ENCODE results near the gene TOM1.

TOM1 gene

DNA sequence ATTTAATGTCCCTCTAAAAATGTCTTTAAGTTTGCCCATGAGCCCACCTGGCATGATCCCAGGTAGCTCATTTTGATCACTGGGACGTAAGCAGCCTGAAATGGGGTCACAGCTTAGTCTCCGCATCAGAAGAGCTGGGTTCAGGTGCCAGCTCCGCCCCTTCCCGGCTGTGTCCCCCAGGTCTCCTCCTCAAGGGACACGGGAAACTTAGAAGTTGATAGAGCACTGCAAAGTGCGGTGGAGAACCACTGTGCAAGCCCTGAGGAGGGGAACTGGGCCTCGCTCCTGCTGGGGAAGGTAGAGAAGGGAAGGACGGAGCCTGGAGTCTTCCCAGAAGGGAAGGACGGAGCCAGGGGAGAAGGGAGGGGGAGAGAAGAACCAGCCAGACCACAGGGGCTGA is 7.7 kb downstream of the TOM1 start:
- no peak for DNase-seq (ENCODE audit: low spot score)

DNA sequence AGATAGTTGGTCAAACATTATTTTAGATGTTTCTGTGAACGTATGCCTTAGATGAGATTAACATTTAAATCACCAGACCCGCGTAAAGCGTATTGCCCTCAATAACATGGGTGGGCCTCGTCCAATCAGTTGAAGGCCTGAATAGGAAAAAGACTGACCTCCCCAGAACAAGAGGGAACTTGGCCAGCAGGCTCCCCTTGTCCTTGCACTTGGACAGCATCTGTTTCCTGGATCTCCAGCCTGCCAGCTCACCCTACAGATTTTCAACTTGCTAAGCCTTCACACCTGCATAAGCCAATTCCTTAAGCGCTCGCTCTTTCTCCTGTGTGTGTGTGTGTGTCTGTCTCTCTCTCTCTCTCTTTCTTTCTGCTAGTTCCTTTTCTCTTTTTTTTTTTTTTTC is 8.2 kb downstream of the TOM1 start:
- DNase-seq (ENCODE audit: low spot score) = no peak

DNA sequence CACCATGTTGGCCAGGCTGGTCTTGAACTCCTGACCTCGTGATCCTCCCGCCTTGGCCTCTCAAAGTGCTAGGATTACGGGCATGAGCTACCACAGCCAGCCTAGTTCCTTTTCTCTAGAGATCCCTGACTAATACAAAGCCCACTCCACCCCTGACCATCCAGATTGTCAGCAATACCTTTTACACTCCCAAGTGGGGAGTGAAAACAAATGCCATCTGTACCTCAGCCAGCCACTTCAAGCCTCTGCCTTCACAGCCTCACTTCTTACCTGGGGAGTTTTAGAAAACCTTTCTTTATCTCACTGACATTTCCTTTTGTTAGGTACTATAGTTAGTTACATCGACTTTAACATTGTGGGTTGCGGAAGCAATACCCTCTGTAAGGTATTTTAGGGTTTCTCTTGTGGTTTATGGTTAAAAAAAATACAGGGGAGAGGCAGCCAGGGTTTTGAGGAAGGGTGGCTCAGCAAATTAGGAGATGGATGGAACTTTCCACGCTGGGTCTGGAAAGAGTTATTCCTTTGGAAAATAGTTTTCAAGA is 8.9 kb downstream of the TOM1 start:
- no peak for DNase-seq (ENCODE audit: low spot score)

- DNase-seq (ENCODE audit: low spot score) = no peak
Measured at GRCh38 chr22:35310556-35311550, 11.2 kb downstream of the TOM1 start.

- no peak for DNase-seq (ENCODE audit: low spot score)
Measured at GRCh38 chr22:35311551-35311999, 11.9 kb downstream of the TOM1 start.

DNA sequence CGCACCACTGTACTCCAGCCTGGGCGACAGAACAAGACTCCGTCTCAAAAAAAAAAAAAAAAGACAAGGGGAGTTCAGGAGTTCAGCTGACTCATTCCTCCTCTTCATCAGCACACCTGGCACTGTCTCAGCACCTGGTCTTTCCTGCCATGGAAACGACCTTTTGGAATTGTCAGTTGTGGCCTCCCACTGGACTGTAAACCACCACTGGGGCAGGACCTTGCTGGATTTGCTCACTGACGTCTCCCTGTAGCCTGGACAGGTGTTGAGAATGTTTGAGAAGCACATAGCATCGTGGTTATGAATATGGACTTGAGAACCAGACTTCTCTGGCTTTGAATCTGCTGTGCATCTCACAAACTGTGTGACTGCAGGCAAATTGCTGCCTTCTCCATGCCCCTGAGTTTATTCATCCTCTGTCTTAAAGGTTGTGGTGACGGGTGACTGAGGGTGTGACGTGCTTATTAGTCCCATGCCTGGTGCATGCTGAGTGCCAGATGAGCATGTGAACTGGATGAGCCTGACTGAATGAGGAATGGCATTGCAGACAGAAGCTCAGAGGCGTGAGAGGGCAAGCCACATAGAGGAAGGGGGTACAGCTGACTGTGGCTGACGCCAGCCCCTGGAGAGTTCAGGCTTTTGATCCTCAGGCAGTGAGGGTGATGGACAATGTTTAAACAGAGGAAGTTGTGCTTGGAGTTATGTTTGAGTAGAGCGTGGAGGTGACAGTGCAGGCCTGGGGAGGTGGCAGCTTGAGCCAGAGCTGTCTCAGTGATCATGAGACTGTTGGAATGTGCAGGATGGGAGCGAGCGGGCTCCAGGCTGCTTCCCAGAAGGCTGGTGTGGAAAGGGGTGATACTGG is 12.7 kb downstream of the TOM1 start:
- no peak for DNase-seq (ENCODE audit: low spot score)

DNA sequence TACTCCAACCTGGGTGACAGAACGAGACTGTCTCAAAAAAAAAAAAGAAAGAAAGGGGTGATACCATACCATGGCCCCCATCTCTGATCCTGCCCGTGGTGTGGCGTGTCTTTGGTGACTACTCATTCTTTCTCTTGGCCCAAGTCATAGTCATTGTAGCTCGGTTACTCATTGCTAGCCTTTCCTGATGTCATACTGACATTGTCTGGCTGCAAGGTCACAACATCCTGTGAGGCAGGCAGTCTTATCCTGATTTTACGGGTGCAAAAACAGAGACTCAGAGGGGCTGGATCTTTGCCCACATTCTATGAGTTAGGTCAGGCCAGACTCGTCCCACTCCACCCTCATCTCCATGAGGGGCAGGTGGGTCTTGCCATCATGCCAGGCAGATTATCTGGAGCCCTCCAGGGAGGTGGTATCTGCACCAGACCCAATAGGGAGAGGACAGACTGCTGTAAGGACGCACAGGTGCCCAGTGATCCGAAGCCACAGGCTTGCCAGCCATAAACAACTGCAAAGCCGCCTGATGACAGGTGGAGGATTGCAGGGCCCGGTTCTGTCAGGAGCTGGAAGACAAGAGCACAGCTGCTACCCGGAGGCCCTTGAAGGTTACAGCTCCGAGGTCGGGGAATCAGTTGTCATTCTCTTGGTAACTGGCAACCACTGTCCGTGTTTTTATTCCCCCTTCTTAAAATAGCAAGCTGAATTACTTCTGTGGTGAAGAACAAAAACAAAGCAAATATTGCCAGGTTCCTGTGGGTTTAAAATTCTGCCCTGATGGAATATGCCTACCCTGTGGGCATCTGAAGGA is 13.8 kb downstream of the TOM1 start:
- DNase-seq (ENCODE audit: low spot score) = no peak

GRCh38 chr22:35314161-35314942 is 14.7 kb downstream of the TOM1 start:
- no peak for DNase-seq (ENCODE audit: low spot score)

DNA sequence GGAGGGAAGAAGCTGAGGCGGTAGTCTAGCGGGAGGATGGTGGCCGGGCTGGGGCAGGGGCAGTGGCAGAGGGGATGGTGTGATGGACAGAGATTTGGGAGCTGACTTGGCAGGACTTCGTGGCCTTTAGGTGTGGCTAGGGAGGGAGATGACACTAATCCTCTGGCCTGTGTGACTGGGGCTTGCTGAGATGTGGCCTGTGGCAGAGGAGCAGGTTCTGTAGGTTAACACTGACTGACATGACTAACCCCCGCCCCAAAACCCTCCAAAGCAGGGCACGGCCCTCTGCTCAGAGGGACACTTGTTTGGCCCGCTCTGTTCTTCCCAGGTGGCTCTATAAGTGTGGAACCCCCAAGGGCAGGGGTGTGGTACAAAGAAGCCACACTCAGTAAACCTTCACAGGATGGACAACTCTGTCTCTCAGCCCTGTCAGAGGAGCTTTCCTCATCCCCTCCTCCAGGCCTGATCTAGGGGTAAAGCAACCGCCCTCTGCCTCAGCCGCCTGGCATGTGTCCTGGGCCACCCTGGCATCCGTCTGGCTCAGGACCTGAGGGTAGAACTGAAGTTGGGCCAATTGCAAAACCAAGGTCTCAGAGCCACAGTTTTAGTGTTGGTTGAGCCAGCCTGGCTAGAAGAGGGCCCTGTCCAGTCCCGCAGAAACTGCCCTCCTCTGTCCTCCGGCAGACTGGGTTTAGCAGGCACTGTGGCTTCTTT is 15.6 kb downstream of the TOM1 start:
- DNase-seq (ENCODE audit: low spot score) = no peak

DNA sequence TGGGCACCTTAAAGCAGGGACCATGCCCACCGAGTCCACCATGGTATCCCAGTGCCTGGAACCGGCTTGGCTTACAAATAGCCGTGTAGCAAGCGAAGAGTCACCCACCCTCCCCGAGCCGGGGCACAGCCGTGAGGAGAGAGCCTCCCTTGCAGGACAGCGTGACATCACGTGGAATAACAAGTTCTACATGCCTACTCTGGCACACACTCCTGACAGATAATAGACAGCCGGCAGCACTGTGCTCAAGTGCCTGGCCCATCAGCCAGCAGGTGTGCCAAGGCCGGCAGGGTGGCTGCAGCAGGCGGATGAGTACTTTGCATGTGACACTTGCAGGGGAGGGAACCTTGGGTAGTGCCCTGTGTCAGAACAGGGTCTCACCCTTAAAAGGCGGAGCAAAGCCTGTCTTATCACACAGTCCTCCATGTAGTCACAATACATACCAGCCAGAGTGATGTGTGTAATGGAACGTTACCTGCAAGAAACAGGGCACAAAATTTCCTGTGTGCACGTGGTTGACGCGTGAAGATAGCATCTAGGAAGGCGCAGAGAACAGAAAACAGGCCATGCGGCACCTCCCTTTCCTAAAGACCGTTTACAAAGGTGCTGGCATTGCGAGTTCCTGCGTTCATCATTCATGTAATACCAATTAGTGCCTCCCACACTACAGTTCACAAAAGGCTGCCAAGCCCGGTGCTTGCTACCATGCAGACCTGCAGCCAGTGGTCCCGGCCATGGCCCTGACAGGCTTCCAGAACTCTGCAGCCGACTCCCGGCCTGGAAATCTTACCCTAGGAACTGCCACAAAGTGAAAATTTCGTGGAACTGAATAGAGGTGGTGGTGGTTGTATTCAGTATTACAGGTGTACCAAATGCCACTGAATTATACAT is 16.4 kb downstream of the TOM1 start:
- DNase-seq (ENCODE audit: low spot score) = no peak

GRCh38 chr22:35316751-35317150 is 17.1 kb downstream of the TOM1 start:
- DNase-seq (ENCODE audit: low spot score) = no peak

DNA sequence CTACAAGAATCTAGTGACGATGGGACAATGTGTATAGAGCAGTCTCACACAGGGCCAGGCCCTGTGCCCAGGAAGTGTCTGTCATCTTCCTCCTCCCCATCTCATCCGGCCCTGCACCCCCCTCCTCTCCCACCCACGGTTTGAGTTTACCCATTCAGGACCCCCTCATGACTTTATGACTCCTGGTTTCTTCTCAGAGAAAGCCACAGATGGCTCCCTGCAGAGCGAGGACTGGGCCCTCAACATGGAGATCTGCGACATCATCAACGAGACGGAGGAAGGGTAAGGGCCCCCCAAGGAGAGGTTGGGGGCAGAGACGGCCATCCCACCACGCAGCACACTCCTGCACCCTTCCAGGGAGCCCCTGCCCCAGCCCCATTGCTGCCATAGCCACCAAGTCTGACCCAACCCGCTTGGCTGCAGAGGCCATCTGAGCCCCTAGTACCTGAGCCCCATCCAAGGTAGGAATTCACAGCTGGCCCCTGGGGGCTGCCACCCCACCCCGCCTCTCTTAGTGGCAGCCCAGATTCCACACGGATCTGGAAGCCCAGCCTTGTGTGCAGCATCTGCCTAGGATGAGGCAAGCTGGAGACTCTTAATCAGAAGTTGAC is 18.1 kb downstream of the TOM1 start:
- DNase-seq (ENCODE audit: low spot score) = no peak

- no peak for DNase-seq (ENCODE audit: low spot score)
Measured at GRCh38 chr22:35318346-35319215, 18.9 kb downstream of the TOM1 start.

- no peak for DNase-seq (ENCODE audit: low spot score)
Measured at GRCh38 chr22:35319244-35319985, 19.7 kb downstream of the TOM1 start.

GRCh38 chr22:35322126-35322525 is 22.4 kb downstream of the TOM1 start:
- no peak for DNase-seq (ENCODE audit: low spot score)

DNA sequence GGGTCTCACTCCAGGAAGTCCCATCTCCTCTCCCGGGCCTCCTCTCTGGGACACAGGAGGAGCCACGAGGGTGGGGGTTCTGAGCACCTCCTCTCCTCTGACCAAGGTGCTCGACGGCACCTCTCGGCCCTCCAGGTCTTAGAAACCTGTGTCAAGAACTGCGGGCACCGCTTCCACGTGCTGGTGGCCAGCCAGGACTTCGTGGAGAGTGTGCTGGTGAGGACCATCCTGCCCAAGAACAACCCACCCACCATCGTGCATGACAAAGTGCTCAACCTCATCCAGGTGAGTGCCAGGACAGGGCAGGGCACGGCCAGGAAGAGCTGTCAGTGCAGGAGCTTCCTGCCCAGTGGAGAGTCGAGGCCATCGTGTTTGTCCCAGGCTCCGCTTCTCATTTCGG is 23.2 kb downstream of the TOM1 start:
- no peak for DNase-seq (ENCODE audit: low spot score)

DNA sequence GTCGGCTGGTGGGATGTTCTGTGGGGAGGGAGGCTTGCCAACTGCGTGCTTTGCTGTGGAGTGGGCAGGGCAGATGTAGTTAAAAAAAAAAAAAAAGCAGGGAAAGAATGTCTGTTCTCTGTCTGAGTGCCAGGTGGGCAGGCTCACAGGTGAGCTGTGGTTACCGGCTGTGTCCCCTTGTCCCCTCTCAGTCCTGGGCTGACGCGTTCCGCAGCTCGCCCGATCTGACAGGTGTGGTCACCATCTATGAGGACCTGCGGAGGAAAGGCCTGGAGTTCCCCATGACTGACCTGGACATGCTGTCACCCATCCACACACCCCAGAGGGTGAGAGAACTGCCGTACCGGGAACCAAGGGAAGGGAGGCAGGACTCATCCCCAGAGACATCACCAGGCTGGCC is 23.6 kb downstream of the TOM1 start:
- no peak for DNase-seq (ENCODE audit: low spot score)
